Cardiac muscle cell (in vitro differentiated cells and primary cell): ENCODE measurements around the gene TBC1D9. TPM values are rescaled to one million over a fixed set of nuclear protein-coding genes. Genes with fewer than 3 reads are reported as not detected.
A peak's percentile ranks its signal among the peaks of the same experiment; 100 is the strongest.

Experiments used
- DNase-seq, 2 donors: peaks; one replicate each; pipeline versions ENCODE4 v3.0.0 to v3.0.0-alpha.2; 2010 to 2017; ENCODE audit warnings: low read depth in 1 of 2, low spot score in 1 of 2
- H3K27ac ChIP-seq: fragments of 200-600 bp; sonication (generic); 2 replicates; pipeline ENCODE4 v1.5.1; 2016
- H3K27me3 ChIP-seq: fragments of 200-600 bp; sonication (generic); 2 replicates; pipeline ENCODE4 v1.6.0; 2016; ENCODE audit warnings: control low read depth
- H3K36me3 ChIP-seq: fragments of 200-600 bp; sonication (generic); 2 replicates; pipeline ENCODE4 v1.5.1; 2016; ENCODE audit warnings: control low read depth
- H3K4me1 ChIP-seq: fragments of 200-600 bp; sonication (generic); 2 replicates; pipeline ENCODE4 v1.8.1; 2017; ENCODE audit warnings: low read depth, mild to moderate bottlenecking, mixed run types
- H3K4me3 ChIP-seq: fragments of 200-600 bp; sonication (generic); 2 replicates; pipeline ENCODE4 v1.5.1; 2016; ENCODE audit warnings: mild to moderate bottlenecking
- H3K9me3 ChIP-seq: fragments of 200-600 bp; sonication (generic); 2 replicates; pipeline ENCODE4 v1.5.1; 2017; ENCODE audit warnings: low read depth, mild to moderate bottlenecking, control low read depth
- CTCF ChIP-seq: IDR thresholded peaks from 2 replicates; pipeline ENCODE4 v1.5.1; 2012; ENCODE audit warnings: low read depth, mild to moderate bottlenecking, low read length
- polyA plus RNA-seq: library from polyadenylated mRNA; unstranded; fragments of >200 nt; fragmentation: Nextera tagmentation; extraction: Ambion mirVana; gene quantifications from 2 replicates; pipeline ENCODE4 v1.2.1, GENCODE V29; 2016
- total RNA-seq: library from RNA; depleted of rRNA; stranded (reverse); fragments of >200 nt; gene quantifications from 2 replicates; pipeline ENCODE4 v1.2.3, GENCODE V29; 2016

TBC1D9 gene
- total and polyA plus RNA-seq, 2 experiments from 2014 or later, result 3.4 to 5.2 TPM

- no peak for TF ChIP-seq CTCF
- no peaks in the 10 kb centered on the region for H3K36me3 ChIP-seq
- H3K27me3 ChIP-seq, result no peaks in the 10 kb centered on the region
- H3K9me3 ChIP-seq, result no peaks in the 10 kb centered on the region
- H3K4me1 ChIP-seq, result no peaks in the 10 kb centered on the region
- no peak for DNase-seq
- H3K4me3 ChIP-seq, result no peak overlapping the region
- no peak overlapping the region for H3K27ac ChIP-seq
Observed at GRCh38 chr4:140719686-140720085, 36.5 kb downstream of the TBC1D9 start.

- no peaks in the 10 kb centered on the region for H3K4me1 ChIP-seq
- TF ChIP-seq CTCF, result no peak
- DNase-seq, result peak in 1 of 2 donors; percentile 73
- no peaks in the 10 kb centered on the region for H3K36me3 ChIP-seq
- no peak overlapping the region for H3K4me3 ChIP-seq
- no peaks in the 10 kb centered on the region for H3K27me3 ChIP-seq
- no peak overlapping the region for H3K27ac ChIP-seq
- H3K9me3 ChIP-seq, result no peaks in the 10 kb centered on the region
Observed at GRCh38 chr4:140719022-140719421, 37.2 kb downstream of the TBC1D9 start.

- H3K4me1 ChIP-seq, result no peaks in the 10 kb centered on the region
- H3K4me3 ChIP-seq, result no peak overlapping the region
- H3K36me3 ChIP-seq, result no peaks in the 10 kb centered on the region
- no peak overlapping the region for H3K27ac ChIP-seq
- peak in 1 of 2 donors; percentile 68 for DNase-seq
- H3K9me3 ChIP-seq, result no peaks in the 10 kb centered on the region
- no peak for TF ChIP-seq CTCF
- no peaks in the 10 kb centered on the region for H3K27me3 ChIP-seq
Observed at GRCh38 chr4:140718241-140718952, 37.8 kb downstream of the TBC1D9 start.

- no peak for DNase-seq
- Histone ChIP-seq H3K9me3 (no peaks in the 10 kb centered on the region), H3K36me3 (no peaks in the 10 kb centered on the region), H3K4me3 (no peak overlapping the region), H3K4me1 (no peaks in the 10 kb centered on the region), H3K27ac (no peak overlapping the region), H3K27me3 (no peaks in the 10 kb centered on the region)
- TF ChIP-seq CTCF, result no peak
Observed at GRCh38 chr4:140717313-140717712, 38.9 kb downstream of the TBC1D9 start.

GRCh38 chr4:140715119-140715518, 41.1 kb downstream of the TBC1D9 start:
- Histone ChIP-seq H3K9me3 (no peaks in the 10 kb centered on the region), H3K4me3 (no peak overlapping the region), H3K27me3 (no peaks in the 10 kb centered on the region), H3K36me3 (no peaks in the 10 kb centered on the region), H3K4me1 (peaks cover 9% of the 10 kb centered on the region), H3K27ac (no peak overlapping the region)
- no peak for TF ChIP-seq CTCF
- DNase-seq, result no peak
